PFSK-1 (cell line): ENCODE data around the gene COL24A1.

Experiments used
- FOXP2 ChIP-seq: optimal IDR thresholded peaks from 2 replicates; pipeline ENCODE3; 2011; ENCODE audit warnings: borderline replicate concordance, control low read depth, inconsistent platforms; ENCODE audit not compliant: insufficient read depth; ENCODE audit errors: extremely low read length, extremely low read depth
- POLR2AphosphoS5 ChIP-seq: IDR thresholded peaks from 2 replicates; pipeline ENCODE4 v1.6.1; 2012; ENCODE audit warnings: low read depth, mild to moderate bottlenecking, control low read depth, low read length, moderate library complexity
- SIN3A ChIP-seq: IDR thresholded peaks from 2 replicates; pipeline ENCODE4 v1.6.1; 2012; ENCODE audit warnings: mild to moderate bottlenecking, low read length, moderate library complexity, borderline replicate concordance; ENCODE audit not compliant: insufficient read depth
- TAF1 ChIP-seq: IDR thresholded peaks from 2 replicates; pipeline ENCODE4 v1.6.1; 2012; ENCODE audit warnings: low read length, control low read depth, borderline replicate concordance; ENCODE audit not compliant: insufficient read depth
- TF ChIP-seq, protein P1 (sequence below), 2 experiments: IDR thresholded peaks; 2 replicates each; pipeline versions ENCODE4 v1.6.1 to v1.8.0; 2011 to 2012; ENCODE audit warnings: low read depth in 2 of 2, low read length in 2 of 2, control low read depth in 1 of 2, inconsistent platforms in 1 of 2, mild to moderate bottlenecking in 1 of 2, moderate library complexity in 1 of 2; ENCODE audit not compliant: insufficient read depth in 1 of 2

Gene COL24A1

DNA sequence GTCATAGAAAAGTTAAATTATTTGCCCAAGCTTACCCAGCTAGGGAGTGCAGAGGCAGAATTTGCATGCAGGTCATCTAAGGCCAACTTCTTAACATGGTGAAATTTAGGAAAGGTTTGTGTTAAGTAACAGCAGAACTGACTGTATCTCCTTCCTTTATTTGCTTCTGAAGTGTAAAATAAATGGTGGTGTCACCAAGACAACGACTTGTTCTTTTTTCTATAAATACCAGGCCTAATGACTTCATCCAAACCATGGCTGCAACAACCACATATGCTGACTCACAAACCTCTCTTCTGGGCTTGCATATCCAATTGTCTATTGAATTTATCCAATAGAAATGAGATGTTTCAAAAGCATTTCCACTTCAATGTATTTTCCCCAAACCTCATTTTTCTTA is 19.1 kb downstream of the COL24A1 start:
- no peak for TF ChIP-seq FOXP2
- TF ChIP-seq, protein P1, sequence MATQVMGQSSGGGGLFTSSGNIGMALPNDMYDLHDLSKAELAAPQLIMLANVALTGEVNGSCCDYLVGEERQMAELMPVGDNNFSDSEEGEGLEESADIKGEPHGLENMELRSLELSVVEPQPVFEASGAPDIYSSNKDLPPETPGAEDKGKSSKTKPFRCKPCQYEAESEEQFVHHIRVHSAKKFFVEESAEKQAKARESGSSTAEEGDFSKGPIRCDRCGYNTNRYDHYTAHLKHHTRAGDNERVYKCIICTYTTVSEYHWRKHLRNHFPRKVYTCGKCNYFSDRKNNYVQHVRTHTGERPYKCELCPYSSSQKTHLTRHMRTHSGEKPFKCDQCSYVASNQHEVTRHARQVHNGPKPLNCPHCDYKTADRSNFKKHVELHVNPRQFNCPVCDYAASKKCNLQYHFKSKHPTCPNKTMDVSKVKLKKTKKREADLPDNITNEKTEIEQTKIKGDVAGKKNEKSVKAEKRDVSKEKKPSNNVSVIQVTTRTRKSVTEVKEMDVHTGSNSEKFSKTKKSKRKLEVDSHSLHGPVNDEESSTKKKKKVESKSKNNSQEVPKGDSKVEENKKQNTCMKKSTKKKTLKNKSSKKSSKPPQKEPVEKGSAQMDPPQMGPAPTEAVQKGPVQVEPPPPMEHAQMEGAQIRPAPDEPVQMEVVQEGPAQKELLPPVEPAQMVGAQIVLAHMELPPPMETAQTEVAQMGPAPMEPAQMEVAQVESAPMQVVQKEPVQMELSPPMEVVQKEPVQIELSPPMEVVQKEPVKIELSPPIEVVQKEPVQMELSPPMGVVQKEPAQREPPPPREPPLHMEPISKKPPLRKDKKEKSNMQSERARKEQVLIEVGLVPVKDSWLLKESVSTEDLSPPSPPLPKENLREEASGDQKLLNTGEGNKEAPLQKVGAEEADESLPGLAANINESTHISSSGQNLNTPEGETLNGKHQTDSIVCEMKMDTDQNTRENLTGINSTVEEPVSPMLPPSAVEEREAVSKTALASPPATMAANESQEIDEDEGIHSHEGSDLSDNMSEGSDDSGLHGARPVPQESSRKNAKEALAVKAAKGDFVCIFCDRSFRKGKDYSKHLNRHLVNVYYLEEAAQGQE (IDR thresholded peaks at IDR 0.05; ENCODE audit: insufficient read depth in 1 of 2, low read depth in 2 of 2, low read length in 2 of 2): no peak
- TF ChIP-seq TAF1: no peak
- TF ChIP-seq SIN3A: no peak
- TF ChIP-seq POLR2AphosphoS5: no peak

- TF ChIP-seq TAF1 (no peak), POLR2AphosphoS5 (no peak), FOXP2 (no peak), SIN3A (no peak)
- TF ChIP-seq, protein P1 (IDR thresholded peaks at IDR 0.05; ENCODE audit: insufficient read depth in 1 of 2, low read depth in 2 of 2, low read length in 2 of 2): no peak
Measured at GRCh38 chr1:86119214-86119764, 37.3 kb downstream of the COL24A1 start.

DNA sequence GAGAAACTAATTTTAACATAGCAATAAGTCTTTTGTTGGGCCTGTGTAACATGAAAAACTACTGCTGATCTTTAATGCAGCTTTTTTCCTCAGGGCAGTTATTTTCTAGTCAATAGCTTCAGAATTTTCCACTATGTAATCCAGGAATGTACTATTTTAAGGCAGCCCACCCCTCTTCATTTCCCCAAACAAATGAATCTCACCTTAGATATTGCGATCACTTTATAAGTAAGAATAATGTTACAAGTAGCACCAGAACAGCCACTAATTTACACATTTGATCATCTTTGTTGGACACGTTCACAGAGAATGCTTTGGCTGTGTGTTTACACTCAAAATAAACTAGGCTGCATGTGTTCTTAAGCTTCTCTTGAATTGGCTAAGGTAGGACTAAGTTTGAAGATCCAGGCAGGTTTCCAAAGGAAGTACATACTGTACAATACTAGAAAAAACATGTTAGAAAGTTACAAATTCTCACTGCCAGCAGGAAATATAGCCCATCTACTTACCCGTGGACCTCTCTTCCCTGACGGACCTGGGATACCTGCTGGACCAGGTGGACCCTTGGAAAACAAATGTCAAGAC is 41.7 kb downstream of the COL24A1 start:
- no peak for TF ChIP-seq FOXP2
- TF ChIP-seq SIN3A: no peak
- no peak for TF ChIP-seq TAF1
- no peak for TF ChIP-seq POLR2AphosphoS5
- TF ChIP-seq, protein P1 (IDR thresholded peaks at IDR 0.05; ENCODE audit: insufficient read depth in 1 of 2, low read depth in 2 of 2, low read length in 2 of 2): no peak

DNA sequence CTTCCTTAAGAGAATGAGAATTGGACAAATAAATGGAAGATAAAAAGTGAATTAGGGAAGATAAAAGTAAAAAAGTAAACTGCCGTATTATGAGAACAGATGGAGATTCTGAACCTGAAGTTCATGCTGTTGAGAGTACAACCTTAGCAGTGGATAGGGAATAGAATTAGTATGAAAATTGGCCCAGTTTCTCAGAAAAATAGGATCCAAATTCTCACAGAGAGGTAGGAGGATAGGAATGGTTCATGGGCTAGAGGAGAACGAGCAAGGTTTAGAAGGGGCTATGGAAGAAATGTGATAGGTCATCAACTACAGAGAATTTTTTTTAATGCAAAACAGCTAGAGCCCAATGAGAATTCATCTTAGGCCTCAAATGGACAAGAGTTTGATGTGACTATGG is 42.3 kb downstream of the COL24A1 start:
- TF ChIP-seq, protein P1 (IDR thresholded peaks at IDR 0.05; ENCODE audit: insufficient read depth in 1 of 2, low read depth in 2 of 2, low read length in 2 of 2): no peak
- TF ChIP-seq TAF1 (no peak), POLR2AphosphoS5 (no peak), SIN3A (no peak), FOXP2 (no peak)
